ENCODE data around the gene EPHA6.
"Not testable (repeated sequence)": the region's sequence is repeated elsewhere in the genome, so short reads cannot be mapped to it uniquely, and the experiment has no call there.

EPHA6 gene

GRCh38 chr3:97197830-97198229, 383.4 kb downstream of the EPHA6 start:
- DNase-seq: no peak

GRCh38 chr3:97200387-97200786, 386.0 kb downstream of the EPHA6 start:
- DNase-seq: no peak

- no peak for DNase-seq
Observed at GRCh38 chr3:97201814-97202213, 387.4 kb downstream of the EPHA6 start.

GRCh38 chr3:97228966-97229365, 414.6 kb downstream of the EPHA6 start:
- DNase-seq: no peak

- no peak for DNase-seq
Observed at GRCh38 chr3:97230486-97230885, 416.1 kb downstream of the EPHA6 start.

GRCh38 chr3:97232393-97233034, 418.1 kb downstream of the EPHA6 start:
- no peak for DNase-seq

GRCh38 chr3:97235179-97235578, 420.8 kb downstream of the EPHA6 start:
- DNase-seq: no peak

GRCh38 chr3:97235611-97236315, 421.4 kb downstream of the EPHA6 start:
- no peak for DNase-seq

GRCh38 chr3:97241417-97241816, 427.0 kb downstream of the EPHA6 start:
- DNase-seq: no peak

GRCh38 chr3:97245201-97245910, 431.0 kb downstream of the EPHA6 start:
- no peak for DNase-seq

- DNase-seq: no peak
Observed at GRCh38 chr3:97256060-97256459, 441.7 kb downstream of the EPHA6 start.

- DNase-seq: no peak
Observed at GRCh38 chr3:97257942-97258697, 443.7 kb downstream of the EPHA6 start.

- DNase-seq: no peak
Observed at GRCh38 chr3:97259263-97259662, 444.9 kb downstream of the EPHA6 start.

GRCh38 chr3:97264180-97264579, 449.8 kb downstream of the EPHA6 start:
- DNase-seq: no peak

- DNase-seq: no peak
Observed at GRCh38 chr3:97265237-97266005, 451.0 kb downstream of the EPHA6 start.

GRCh38 chr3:97269202-97269601, 454.8 kb downstream of the EPHA6 start:
- no peak for DNase-seq

- DNase-seq: not testable (repeated sequence)
Observed at GRCh38 chr3:97276879-97277550, 462.6 kb downstream of the EPHA6 start.

GRCh38 chr3:97277708-97278107, 463.3 kb downstream of the EPHA6 start:
- no peak for DNase-seq

- DNase-seq: no peak
Observed at GRCh38 chr3:97278506-97278905, 464.1 kb downstream of the EPHA6 start.

GRCh38 chr3:97291901-97292300, 477.5 kb downstream of the EPHA6 start:
- no peak for DNase-seq

- DNase-seq: no peak
Observed at GRCh38 chr3:97293596-97294131, 479.3 kb downstream of the EPHA6 start.

GRCh38 chr3:97297032-97297431, 482.6 kb downstream of the EPHA6 start:
- DNase-seq: no peak

Data from T1000 (cell line).